ENCODE measurements around the gene SPOCK1.

Gene SPOCK1

DNA sequence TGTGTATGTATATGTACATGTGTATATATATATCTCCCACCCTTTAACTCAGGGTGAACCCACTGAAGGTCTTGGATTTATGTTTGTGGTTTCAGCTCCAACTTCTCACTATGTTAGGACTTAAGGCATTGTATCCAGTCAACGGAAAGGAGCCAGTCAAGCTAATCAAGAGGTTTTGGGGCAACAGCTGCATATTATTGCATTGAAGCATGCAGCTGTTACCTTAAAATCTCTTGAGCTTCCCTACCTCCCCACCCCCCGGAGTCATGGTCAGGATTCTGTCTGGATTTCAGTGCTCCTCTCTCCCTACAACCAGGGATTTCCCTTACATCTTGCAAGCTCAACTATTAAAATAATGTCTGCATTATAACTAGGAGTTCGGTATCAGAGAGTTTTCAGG is 399.5 kb downstream of the SPOCK1 start:
- TF ChIP-seq, protein P1, sequence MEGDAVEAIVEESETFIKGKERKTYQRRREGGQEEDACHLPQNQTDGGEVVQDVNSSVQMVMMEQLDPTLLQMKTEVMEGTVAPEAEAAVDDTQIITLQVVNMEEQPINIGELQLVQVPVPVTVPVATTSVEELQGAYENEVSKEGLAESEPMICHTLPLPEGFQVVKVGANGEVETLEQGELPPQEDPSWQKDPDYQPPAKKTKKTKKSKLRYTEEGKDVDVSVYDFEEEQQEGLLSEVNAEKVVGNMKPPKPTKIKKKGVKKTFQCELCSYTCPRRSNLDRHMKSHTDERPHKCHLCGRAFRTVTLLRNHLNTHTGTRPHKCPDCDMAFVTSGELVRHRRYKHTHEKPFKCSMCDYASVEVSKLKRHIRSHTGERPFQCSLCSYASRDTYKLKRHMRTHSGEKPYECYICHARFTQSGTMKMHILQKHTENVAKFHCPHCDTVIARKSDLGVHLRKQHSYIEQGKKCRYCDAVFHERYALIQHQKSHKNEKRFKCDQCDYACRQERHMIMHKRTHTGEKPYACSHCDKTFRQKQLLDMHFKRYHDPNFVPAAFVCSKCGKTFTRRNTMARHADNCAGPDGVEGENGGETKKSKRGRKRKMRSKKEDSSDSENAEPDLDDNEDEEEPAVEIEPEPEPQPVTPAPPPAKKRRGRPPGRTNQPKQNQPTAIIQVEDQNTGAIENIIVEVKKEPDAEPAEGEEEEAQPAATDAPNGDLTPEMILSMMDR (conservative IDR thresholded peaks at IDR 0.05; ENCODE audit: low read depth, low read length), result no peak
- no peak for DNase-seq (ENCODE audit: low read depth)

DNA sequence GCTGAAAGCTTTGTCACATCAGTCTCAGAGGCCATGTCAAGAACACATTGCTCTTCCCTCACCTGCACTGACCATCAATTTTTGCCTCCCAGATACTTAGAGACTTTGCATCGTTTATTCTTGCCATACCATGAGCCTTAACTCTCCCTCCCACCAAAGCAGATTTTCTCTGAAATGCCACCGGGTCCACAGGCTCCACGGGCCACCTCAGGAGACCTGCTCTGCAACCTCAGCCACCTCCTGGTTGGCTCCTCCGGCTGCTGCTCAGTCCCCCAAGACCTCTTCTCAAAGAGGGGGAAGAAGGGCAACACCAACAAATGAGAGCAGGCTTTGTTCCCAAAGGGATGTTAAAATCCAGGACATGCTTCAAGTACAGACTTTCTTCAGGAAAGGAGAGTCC is 400.5 kb downstream of the SPOCK1 start:
- H3K4me3 ChIP-seq (ENCODE audit: low read length), result no peak overlapping the region
- DNase-seq (ENCODE audit: low read depth), result no peak
- TF ChIP-seq, protein P1 (conservative IDR thresholded peaks at IDR 0.05; ENCODE audit: low read depth, low read length), result no peak

More for the DNA sequence above, 399.5 kb downstream of the SPOCK1 start:
- H3K4me3 ChIP-seq (ENCODE audit: low read length), result no peak overlapping the region

- no peak for DNase-seq (ENCODE audit: low read depth)
- no peak overlapping the region for H3K4me3 ChIP-seq (ENCODE audit: low read length)
- TF ChIP-seq, protein P1 (conservative IDR thresholded peaks at IDR 0.05; ENCODE audit: low read depth, low read length), result no peak
Measured at GRCh38 chr5:137098238-137098637, 400.9 kb downstream of the SPOCK1 start.

GRCh38 chr5:137097203-137097602 is 401.9 kb downstream of the SPOCK1 start:
- no peak overlapping the region for H3K4me3 ChIP-seq (ENCODE audit: low read length)
- TF ChIP-seq, protein P1 (conservative IDR thresholded peaks at IDR 0.05; ENCODE audit: low read depth, low read length), result no peak
- no peak for DNase-seq (ENCODE audit: low read depth)

DNA sequence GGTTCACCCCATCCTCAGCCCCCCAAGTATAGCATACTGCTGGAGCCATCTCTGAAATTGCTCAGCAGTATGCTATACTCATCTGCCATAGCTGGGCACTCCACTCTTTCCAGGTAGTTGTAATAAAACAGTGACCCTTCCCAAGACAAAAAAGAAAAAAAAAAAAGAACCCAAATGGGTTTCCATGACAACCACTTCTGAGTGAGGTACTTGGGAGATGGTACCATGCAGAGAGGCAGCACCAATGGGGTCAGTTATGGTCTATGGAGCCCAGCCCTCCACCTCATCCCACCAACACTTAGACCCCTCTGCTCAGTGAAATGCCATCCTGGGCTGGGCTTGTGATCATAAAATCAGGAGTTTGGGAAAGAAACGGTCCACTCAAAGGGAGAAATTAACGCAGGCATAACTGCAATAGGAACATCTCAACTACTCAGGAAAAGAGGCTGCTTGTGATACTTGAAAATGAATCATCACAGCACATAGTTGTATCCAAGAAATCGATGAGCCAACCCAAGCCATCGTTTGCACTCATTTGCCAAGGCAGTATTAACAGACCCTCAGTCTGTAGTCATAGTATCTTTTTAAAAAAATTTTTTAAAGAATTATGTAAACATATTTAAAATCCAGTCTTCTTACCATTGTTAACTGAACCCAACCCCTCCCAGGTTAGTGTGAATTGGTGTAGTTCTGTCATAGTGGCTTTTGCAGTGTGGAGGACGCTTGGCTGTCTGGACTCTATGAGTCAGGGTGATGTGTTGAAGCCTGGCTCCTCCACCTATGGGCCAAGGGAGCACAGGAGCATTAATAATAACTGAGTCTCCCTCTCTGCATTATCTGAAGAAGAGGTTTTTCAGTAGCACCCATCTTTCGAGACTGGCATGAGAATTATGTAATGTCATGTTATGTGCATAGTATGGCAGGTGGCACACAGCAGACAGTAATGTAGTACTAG is 402.7 kb downstream of the SPOCK1 start:
- TF ChIP-seq, protein P1 (conservative IDR thresholded peaks at IDR 0.05; ENCODE audit: low read depth, low read length), result no peak
- no peak for DNase-seq (ENCODE audit: low read depth)

DNA sequence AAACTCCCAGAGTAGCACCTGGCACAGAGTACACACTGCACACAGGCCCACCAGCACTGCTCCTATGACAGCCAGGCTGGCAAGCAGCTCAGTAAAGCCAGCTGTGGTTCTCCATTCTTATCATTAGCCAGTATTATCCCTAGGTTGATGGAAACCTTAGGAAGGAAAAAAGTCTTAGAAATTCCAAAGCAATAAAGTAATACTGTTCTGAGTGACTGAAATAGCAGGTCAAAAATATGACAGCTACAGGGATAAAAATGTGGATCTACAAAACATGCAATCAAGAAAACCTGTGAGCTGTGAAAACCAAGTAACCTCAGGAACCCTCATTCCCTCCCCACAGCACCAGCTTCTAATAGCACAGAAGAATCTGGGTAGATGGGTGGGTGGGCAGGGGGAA is 403.5 kb downstream of the SPOCK1 start:
- no peak overlapping the region for H3K4me3 ChIP-seq (ENCODE audit: low read length)
- TF ChIP-seq, protein P1 (conservative IDR thresholded peaks at IDR 0.05; ENCODE audit: low read depth, low read length), result no peak
- DNase-seq (ENCODE audit: low read depth), result no peak

More for the DNA sequence above, 402.7 kb downstream of the SPOCK1 start:
- no peak overlapping the region for H3K4me3 ChIP-seq (ENCODE audit: low read length)

DNA sequence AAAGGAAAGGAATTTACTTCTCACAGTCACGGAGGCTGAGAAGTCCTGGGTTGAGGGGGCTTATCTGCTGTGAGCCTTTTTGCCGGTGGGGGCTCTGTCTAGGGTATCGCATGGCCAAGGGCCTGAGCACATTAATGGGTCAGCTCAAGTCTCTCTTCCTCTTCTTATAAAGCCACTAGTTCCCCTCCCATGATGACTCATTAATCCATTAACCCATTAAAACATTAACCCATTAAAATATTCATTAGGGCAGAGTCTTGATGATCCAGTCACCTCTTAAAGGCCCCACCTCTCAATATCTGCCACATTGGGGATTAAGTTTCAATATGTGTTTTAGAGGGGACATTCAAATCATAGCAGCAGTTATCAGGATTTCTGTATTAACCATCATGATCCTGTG is 406.3 kb downstream of the SPOCK1 start:
- TF ChIP-seq, protein P1 (conservative IDR thresholded peaks at IDR 0.05; ENCODE audit: low read depth, low read length), result no peak
- no peak overlapping the region for H3K4me3 ChIP-seq (ENCODE audit: low read length)
- DNase-seq (ENCODE audit: low read depth), result no peak
